DMS79 treated with DMSO at 0.1 percent for 48 hours (cell line): ENCODE results near the gene CHAF1B.
A peak's percentile ranks its signal among the peaks of the same experiment; 100 is the strongest.

ENCODE experiments used
- DNase-seq: peaks from one replicate; lab custom pipeline; 2025; lab: John Stamatoyannopoulos, UW

The CHAF1B gene

GRCh38 chr21:36428761-36429432 lies 43.7 kb downstream of the CHAF1B start:
- peak; percentile 11 for DNase-seq

GRCh38 chr21:36429947-36430546 lies 44.9 kb downstream of the CHAF1B start:
- no peak for DNase-seq

- DNase-seq = no peak
Measured at GRCh38 chr21:36430841-36431240, 45.6 kb downstream of the CHAF1B start.

- no peak for DNase-seq
Measured at GRCh38 chr21:36431252-36431651, 46.1 kb downstream of the CHAF1B start.

GRCh38 chr21:36433059-36433709 lies 48.0 kb downstream of the CHAF1B start:
- no peak for DNase-seq

- DNase-seq = no peak
Measured at GRCh38 chr21:36434144-36434543, 49.0 kb downstream of the CHAF1B start.

GRCh38 chr21:36436829-36437744 lies 51.9 kb downstream of the CHAF1B start:
- DNase-seq = no peak

GRCh38 chr21:36437745-36438128 lies 52.5 kb downstream of the CHAF1B start:
- DNase-seq = no peak

- DNase-seq = no peak
Measured at GRCh38 chr21:36441715-36442114, 56.5 kb downstream of the CHAF1B start.

- DNase-seq = no peak
Measured at GRCh38 chr21:36446301-36446700, 61.1 kb downstream of the CHAF1B start.

- DNase-seq = no peak
Measured at GRCh38 chr21:36450511-36450910, 65.3 kb downstream of the CHAF1B start.

GRCh38 chr21:36451506-36451905 lies 66.3 kb downstream of the CHAF1B start:
- no peak for DNase-seq

GRCh38 chr21:36452281-36452825 lies 67.2 kb downstream of the CHAF1B start:
- no peak for DNase-seq

- DNase-seq = no peak
Measured at GRCh38 chr21:36454093-36454531, 68.9 kb downstream of the CHAF1B start.

GRCh38 chr21:36454706-36455105 lies 69.5 kb downstream of the CHAF1B start:
- DNase-seq = no peak

- DNase-seq = no peak
Measured at GRCh38 chr21:36456729-36457414, 71.7 kb downstream of the CHAF1B start.

GRCh38 chr21:36459098-36459497 lies 73.9 kb downstream of the CHAF1B start:
- no peak for DNase-seq

GRCh38 chr21:36460866-36461265 lies 75.7 kb downstream of the CHAF1B start:
- no peak for DNase-seq

- DNase-seq = no peak
Measured at GRCh38 chr21:36461277-36461917, 76.2 kb downstream of the CHAF1B start.

GRCh38 chr21:36461918-36462486 lies 76.8 kb downstream of the CHAF1B start:
- DNase-seq = no peak

- DNase-seq = no peak
Measured at GRCh38 chr21:36463204-36463603, 78.0 kb downstream of the CHAF1B start.
